Endothelial cell of umbilical vein (primary cell): ENCODE measurements around the gene RFESD. TPM values are rescaled to one million over a fixed set of nuclear protein-coding genes. Genes with fewer than 3 reads are reported as not detected.

Experiments
- BruUV-seq: library from RNA; stranded (reverse); fragments of 400-500 nt; replicated peaks from 2 replicates; lab custom pipeline; 2021; lab: Mats Ljungman, UMichigan
- CTCF ChIA-PET: fragments of 300-600, 350-600 bp; sonication (Branson Sonifier 250); formaldehyde crosslinking; loops from one replicate; lab custom pipeline; 2021; ENCODE audit warnings: antibody characterized with exemption, inconsistent platforms; lab: Charles Lee
- POLR2A ChIA-PET: fragments of 300-600, 350-600 bp; sonication (Branson Sonifier 250); formaldehyde crosslinking; loops from one replicate; lab custom pipeline; 2021; ENCODE audit warnings: antibody characterized with exemption, inconsistent platforms; lab: Charles Lee
- DNase-seq: peaks from one replicate; pipeline ENCODE4 v3.0.0-alpha.2; 2011; ENCODE audit warnings: low read depth, low spot score
- FAIRE-seq: peaks from 2 replicates; lab custom pipeline; 2011; peaks lifted over from hg19 to GRCh38; lab: Jason Lieb, UNC
- H2AFZ ChIP-seq: 2 replicates; pipeline ENCODE4 v1.6.0; 2012; ENCODE audit warnings: low read depth, low read length, control low read depth, inconsistent platforms
- H3K27ac ChIP-seq: 2 replicates; pipeline ENCODE4 v1.5.1; 2011; ENCODE audit warnings: low read depth, mild to moderate bottlenecking, control low read depth, low read length, moderate library complexity; ENCODE audit not compliant: insufficient read depth
- H3K27me3 ChIP-seq, 2 experiments: 2 replicates each; pipeline versions ENCODE4 v1.6.0 to v1.6.1; 2011; ENCODE audit warnings: low read length in 2 of 2, mixed read lengths in 1 of 2; ENCODE audit not compliant: control insufficient read depth in 2 of 2, insufficient read depth in 2 of 2
- H3K36me3 ChIP-seq, 2 experiments: 2 replicates in 1 of 2; 3 replicates in 1 of 2; pipeline ENCODE4 v1.5.1; 2011; ENCODE audit warnings: low read length in 2 of 2, mild to moderate bottlenecking in 1 of 2, moderate library complexity in 1 of 2; ENCODE audit not compliant: control insufficient read depth in 2 of 2, insufficient read depth in 2 of 2; ENCODE audit errors: extremely low read depth in 1 of 2
- H3K4me1 ChIP-seq: 3 replicates; pipeline ENCODE4 v1.5.1; 2011; ENCODE audit warnings: mild to moderate bottlenecking, low read length; ENCODE audit not compliant: control insufficient read depth, insufficient read depth; ENCODE audit errors: extremely low read depth
- H3K4me2 ChIP-seq: 2 replicates; pipeline ENCODE4 v1.6.1; 2011; ENCODE audit warnings: low read length, control low read depth, mixed read lengths; ENCODE audit not compliant: insufficient read depth
- H3K4me3 ChIP-seq, 3 experiments: fragments of 200-600 bp in 1 of 3; sonication (generic), shearing (Covaris generic) in 1 of 3; replicated peaks in 1 of 3; 2 replicates each; pipeline ENCODE4 v1.5.1; 2011 to 2016; ENCODE audit warnings: control low read depth in 3 of 3, low read length in 3 of 3, mild to moderate bottlenecking in 2 of 3, inconsistent platforms in 1 of 3, low read depth in 1 of 3, moderate library complexity in 1 of 3; ENCODE audit not compliant: insufficient read depth in 1 of 3
- H3K79me2 ChIP-seq: 2 replicates; pipeline ENCODE4 v1.6.0; 2012; ENCODE audit warnings: low read length, inconsistent platforms; ENCODE audit not compliant: control insufficient read depth, insufficient read depth
- H3K9ac ChIP-seq: replicated peaks from 2 replicates; pipeline ENCODE3; 2011; ENCODE audit warnings: low read length, control low read depth; ENCODE audit not compliant: insufficient read depth; ENCODE audit errors: extremely low read depth
- H3K9me1 ChIP-seq: replicated peaks from 3 replicates; pipeline ENCODE4 v1.6.0; 2011; ENCODE audit warnings: mild to moderate bottlenecking, low read length; ENCODE audit not compliant: control insufficient read depth, insufficient read depth; ENCODE audit errors: extremely low read depth
- H3K9me3 ChIP-seq: replicated peaks from 2 replicates; pipeline ENCODE4 v1.5.1; 2012; ENCODE audit warnings: low read length, inconsistent platforms; ENCODE audit not compliant: control insufficient read depth, insufficient read depth
- H4K20me1 ChIP-seq: replicated peaks from 2 replicates; pipeline ENCODE3; 2011; ENCODE audit warnings: mild to moderate bottlenecking, low read length; ENCODE audit not compliant: control insufficient read depth, insufficient read depth; ENCODE audit errors: extremely low read depth
- CTCF ChIP-seq, 2 donors: IDR thresholded peaks; 1 replicate in 1 of 2; 2 replicates in 1 of 2; pipeline ENCODE4 v1.5.1; 2011; ENCODE audit warnings: low read length in 2 of 2, mild to moderate bottlenecking in 2 of 2, moderate library complexity in 2 of 2, control low read depth in 1 of 2, inconsistent platforms in 1 of 2, low read depth in 1 of 2; ENCODE audit not compliant: insufficient read depth in 1 of 2; ENCODE audit errors: extremely low read depth in 1 of 2
- EZH2 ChIP-seq: IDR thresholded peaks from 2 replicates; pipeline ENCODE4 v1.6.1; 2012; ENCODE audit warnings: borderline replicate concordance, low read depth, mild to moderate bottlenecking, moderate library complexity, low read length, inconsistent platforms; ENCODE audit not compliant: severe bottlenecking
- FOS ChIP-seq: IDR thresholded peaks from 2 replicates; pipeline ENCODE4 v1.6.1; 2011; ENCODE audit warnings: mild to moderate bottlenecking, low read length, moderate library complexity, borderline replicate concordance; ENCODE audit not compliant: insufficient read depth
- GATA2 ChIP-seq: IDR thresholded peaks from 2 replicates; pipeline ENCODE4 v1.7.0; 2011; ENCODE audit warnings: low read depth, mild to moderate bottlenecking, moderate library complexity, mixed read lengths, low read length; ENCODE audit not compliant: insufficient read length, insufficient read depth
- JUN ChIP-seq: IDR thresholded peaks from 2 replicates; pipeline ENCODE4 v1.6.1; 2011; ENCODE audit warnings: borderline replicate concordance, low read depth; ENCODE audit not compliant: insufficient read length, insufficient read depth
- MAX ChIP-seq: IDR thresholded peaks from 2 replicates; pipeline ENCODE4 v1.6.1; 2011; ENCODE audit not compliant: insufficient read depth, insufficient read length
- MYC ChIP-seq: IDR thresholded peaks from one replicate; pipeline ENCODE4 v1.6.1; 2011; ENCODE audit warnings: mild to moderate bottlenecking, low read depth, low read length
- POLR2A ChIP-seq: IDR thresholded peaks from 2 replicates; pipeline ENCODE4 v1.6.1; 2012; ENCODE audit warnings: low read depth, mild to moderate bottlenecking, control low read depth, low read length
- POLR2AphosphoS5 ChIP-seq: IDR thresholded peaks from 2 replicates; pipeline ENCODE4 v1.6.1; 2012; ENCODE audit warnings: low read depth, mild to moderate bottlenecking, control low read depth, low read length, moderate library complexity; ENCODE audit not compliant: insufficient read depth
- dilution Hi-C: fragments of 300-500 bp; cut with MboI; formaldehyde crosslinking; loops from one replicate; pipeline ENCODE4 v1.15.0; 2019; ENCODE audit warnings: low sequenced_read_pairs; ENCODE audit not compliant: extremely low pct_ligation_motif_present
- intact Hi-C: fragments of 100-400 bp; cut with micrococcal nuclease; formaldehyde crosslinking; loops from one replicate; pipeline ENCODE4 v1.10.0; 2022
- polyA plus RNA-seq, 4 experiments: library from polyadenylated mRNA; depleted of rRNA in 3 of 4; stranded (reverse) in 3 of 4; unstranded in 1 of 4; fragments of >200 nt; gene quantifications; 2 replicates each; pipeline versions ENCODE4 v1.2.1 to v1.2.3, GENCODE V29; 2011 to 2012; ENCODE audit warnings: missing spikeins in 1 of 4
- total RNA-seq: library from RNA; stranded (reverse); gene quantifications from 2 replicates; pipeline ENCODE4 v1.2.3, GENCODE V29; 2021

Gene RFESD
- total and polyA plus RNA-seq, 2 donors (not counting 3 experiments of a cell fraction or from before 2014, with no cell fraction given), result 0.88 to 2.0 TPM

GRCh38 chr5:95634081-95634480, 12.5 kb upstream of the RFESD start:
- H3K36me3 ChIP-seq, result no peaks in the 10 kb centered on the region
- no TSS peak for BruUV-seq
- no peaks in the 10 kb centered on the region for H3K79me2 ChIP-seq
- H2AFZ ChIP-seq, result no peak overlapping the region
- no peak overlapping the region for H3K4me3 ChIP-seq
- CTCF ChIA-PET, result interaction anchor here (1.8 to 2.4 kb wide), 2 partner anchors 10 to 147 kb away, joined by 4 to 14 read pairs; no protein-coding TSS in a partner anchor
- H4K20me1 ChIP-seq, result no peaks in the 10 kb centered on the region
- FAIRE-seq (no peak), DNase-seq (no peak)
- POLR2A ChIA-PET, result no interaction called here
- H3K9me3 ChIP-seq, result no peaks in the 10 kb centered on the region
- no peak overlapping the region for H3K4me2 ChIP-seq
- no peak overlapping the region for H3K27ac ChIP-seq
- dilution Hi-C loops (loop anchor here (25.0 kb wide), 1 partner anchor 203 kb away; no protein-coding TSS in a partner anchor), intact Hi-C loops (no loop called here)
- peaks cover 9% of the 10 kb centered on the region for H3K4me1 ChIP-seq
- TF ChIP-seq EZH2 (no peak), MAX (no peak), CTCF (IDR thresholded peaks at IDR 0.05; ENCODE audit: extremely low read depth in 1 of 2, insufficient read depth in 1 of 2, low read depth in 1 of 2, low read length in 2 of 2) (no peak), POLR2A (no peak)
- no peak overlapping the region for H3K9ac ChIP-seq
- no peaks in the 10 kb centered on the region for H3K9me1 ChIP-seq
- peaks cover 0 to 2% of the 10 kb centered on the region in 2 experiments for H3K27me3 ChIP-seq

- H3K9me1 ChIP-seq, result no peaks in the 10 kb centered on the region
- no peak for FAIRE-seq
- H4K20me1 ChIP-seq, result no peaks in the 10 kb centered on the region
- no peak overlapping the region for H2AFZ ChIP-seq
- H3K9me3 ChIP-seq, result no peaks in the 10 kb centered on the region
- no peaks in the 10 kb centered on the region for H3K79me2 ChIP-seq
- intact Hi-C loops (no loop called here), dilution Hi-C loops (loop anchor here (25.0 kb wide), 1 partner anchor 199 kb away; no protein-coding TSS in a partner anchor)
- TF ChIP-seq JUN, result no peak
- no peak for TF ChIP-seq GATA2
- TF ChIP-seq CTCF (IDR thresholded peaks at IDR 0.05; ENCODE audit: extremely low read depth in 1 of 2, insufficient read depth in 1 of 2, low read depth in 1 of 2, low read length in 2 of 2), result no peak
- TF ChIP-seq POLR2A, result no peak
- TF ChIP-seq FOS, result no peak
- TF ChIP-seq MAX, result no peak
- no peak for TF ChIP-seq POLR2AphosphoS5
- TF ChIP-seq MYC, result no peak
- TF ChIP-seq EZH2, result no peak
- H3K4me2 ChIP-seq, result no peak overlapping the region
- peaks cover 0 to 4% of the 10 kb centered on the region in 2 experiments for H3K27me3 ChIP-seq
- no peaks in the 10 kb centered on the region for H3K36me3 ChIP-seq
- POLR2A ChIA-PET, result no interaction called here
- H3K9ac ChIP-seq, result no peak overlapping the region
- CTCF ChIA-PET, result no interaction called here
- H3K4me1 ChIP-seq, result no peaks in the 10 kb centered on the region
- no peak for DNase-seq
- no TSS peak for BruUV-seq
- H3K27ac ChIP-seq, result no peak overlapping the region
- H3K4me3 ChIP-seq, result no peak overlapping the region
Measured at GRCh38 chr5:95638632-95639031, 7.9 kb upstream of the RFESD start.
